HuH-7.5 (cell line): ENCODE measurements around the gene MEIG1.
"Not testable (repeated sequence)": the region's sequence is repeated elsewhere in the genome, so short reads cannot be mapped to it uniquely, and the experiment has no call there.

ENCODE experiments used
- DNase-seq: peaks from one replicate; pipeline ENCODE4 v3.0.0; 2011; ENCODE audit warnings: low spot score

The MEIG1 gene

DNA sequence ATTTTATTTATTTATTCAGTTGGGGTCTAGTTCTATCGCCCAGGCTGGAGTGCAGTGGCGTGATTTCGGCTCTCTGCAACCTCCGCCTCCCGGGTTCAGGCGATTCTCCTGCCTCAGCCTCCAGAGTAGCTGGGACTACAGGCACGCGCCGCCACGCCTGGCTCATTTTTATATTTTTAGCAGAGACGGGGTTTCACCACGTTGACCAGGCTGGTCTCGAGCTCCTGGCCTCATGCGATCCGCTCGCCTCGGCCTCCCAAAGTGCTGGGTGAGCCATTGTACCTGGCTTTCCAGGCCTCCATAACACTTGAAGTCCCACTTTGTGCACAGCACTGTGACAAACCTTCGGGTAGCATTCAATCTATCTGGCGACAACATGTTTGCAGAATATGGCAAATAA lies 4.3 kb upstream of the MEIG1 start:
- DNase-seq: no peak

DNA sequence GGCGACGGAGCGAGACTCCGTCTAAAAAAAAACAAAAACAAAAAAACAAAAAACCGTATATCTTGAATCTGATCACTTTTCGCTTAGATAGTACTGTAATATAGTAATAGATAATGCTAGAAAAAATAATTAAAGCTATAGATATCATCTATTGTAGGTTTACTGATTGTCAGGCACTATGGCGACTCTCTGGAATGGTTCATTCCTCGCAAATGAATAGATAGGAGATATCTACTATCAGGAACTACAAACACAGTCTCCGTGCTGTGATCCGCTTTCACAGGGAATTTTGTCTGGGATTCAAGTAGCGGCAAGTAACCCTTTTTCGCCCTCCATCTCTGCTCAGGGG lies 342 bp upstream of the MEIG1 start:
- no peak for DNase-seq

DNA sequence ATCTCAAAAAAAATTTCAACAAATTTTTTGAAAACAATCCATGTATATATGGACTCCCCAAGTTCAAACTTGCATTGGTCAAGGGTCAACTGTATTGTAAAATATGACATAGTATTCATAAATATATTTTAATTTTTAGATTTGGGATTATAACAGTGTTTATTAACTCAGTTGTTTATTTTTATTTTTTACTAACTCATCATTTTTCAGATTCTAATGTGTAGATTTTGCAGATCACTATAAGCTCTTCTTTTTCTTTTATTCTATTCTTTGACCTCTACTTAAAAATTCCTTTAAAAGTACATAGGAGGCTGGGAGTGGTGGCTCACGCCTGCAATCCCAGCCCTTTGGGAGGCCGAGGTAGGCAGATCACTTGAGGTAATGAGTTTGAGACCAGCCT lies 8.7 kb downstream of the MEIG1 start:
- no peak for DNase-seq

DNA sequence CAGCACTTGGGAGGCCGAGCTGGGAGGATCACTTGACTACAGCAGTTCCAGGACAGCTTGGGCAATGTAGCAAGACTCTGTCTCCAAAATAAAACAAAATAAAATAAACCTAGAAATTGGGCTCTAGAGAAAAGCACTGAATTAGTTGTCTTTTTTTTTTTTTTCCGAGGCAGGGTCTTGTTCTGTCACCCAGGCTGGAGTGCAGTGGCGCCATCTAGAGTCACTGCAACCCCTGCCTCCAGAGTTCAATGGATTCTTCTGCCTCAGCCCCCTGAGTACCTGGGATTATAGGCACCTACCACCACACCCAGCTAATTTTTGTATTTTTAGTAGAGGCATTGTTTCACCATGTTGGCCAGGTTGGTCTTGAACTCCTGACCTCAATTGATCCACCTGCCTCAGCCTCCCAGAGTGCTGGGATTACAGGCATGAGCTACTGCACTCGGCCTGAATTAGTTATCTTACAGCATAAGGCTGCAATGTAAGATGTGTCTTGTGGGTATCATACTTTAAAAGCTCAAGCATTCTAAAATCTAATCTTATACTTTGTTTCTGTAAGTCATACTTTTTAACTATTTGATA lies 12.8 kb downstream of the MEIG1 start:
- DNase-seq: no peak

DNA sequence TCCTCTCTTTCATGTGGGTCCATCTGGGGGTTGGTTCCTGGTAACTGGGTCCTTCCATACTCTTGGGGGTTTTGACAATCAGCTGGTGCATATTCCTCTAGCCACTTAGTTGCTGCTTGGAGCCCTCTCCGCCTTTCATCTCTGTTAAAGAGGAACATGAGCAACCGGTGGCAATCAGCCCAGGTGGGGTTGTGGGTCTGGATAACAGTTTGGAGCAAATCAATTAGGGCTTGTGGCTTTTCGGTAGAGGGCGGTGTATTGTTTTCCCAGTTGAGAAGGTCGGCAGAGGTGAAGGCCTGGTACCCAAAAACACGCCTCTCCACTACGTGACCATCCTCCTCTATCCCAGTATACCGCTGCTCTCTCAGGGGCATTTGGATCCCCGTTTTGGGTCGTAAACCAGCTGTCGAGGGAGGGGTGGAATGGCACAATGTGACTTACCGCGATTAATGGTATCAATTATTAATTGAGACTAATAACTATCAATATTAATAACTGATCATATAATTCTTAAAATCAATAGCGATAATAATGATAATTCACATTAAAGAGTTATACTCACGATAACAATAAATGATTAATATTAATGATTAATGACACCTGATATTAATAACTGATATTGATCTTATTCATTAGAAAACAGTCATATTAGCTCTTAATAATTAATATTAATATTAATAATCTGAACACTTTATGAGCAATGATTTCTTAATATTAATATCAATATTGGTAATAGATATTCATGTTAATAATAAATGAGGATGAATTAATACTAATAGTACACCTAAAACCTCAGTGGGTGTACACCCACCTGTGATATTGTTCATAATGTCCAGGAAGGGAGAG lies 15.2 kb downstream of the MEIG1 start:
- not testable (repeated sequence) for DNase-seq

DNA sequence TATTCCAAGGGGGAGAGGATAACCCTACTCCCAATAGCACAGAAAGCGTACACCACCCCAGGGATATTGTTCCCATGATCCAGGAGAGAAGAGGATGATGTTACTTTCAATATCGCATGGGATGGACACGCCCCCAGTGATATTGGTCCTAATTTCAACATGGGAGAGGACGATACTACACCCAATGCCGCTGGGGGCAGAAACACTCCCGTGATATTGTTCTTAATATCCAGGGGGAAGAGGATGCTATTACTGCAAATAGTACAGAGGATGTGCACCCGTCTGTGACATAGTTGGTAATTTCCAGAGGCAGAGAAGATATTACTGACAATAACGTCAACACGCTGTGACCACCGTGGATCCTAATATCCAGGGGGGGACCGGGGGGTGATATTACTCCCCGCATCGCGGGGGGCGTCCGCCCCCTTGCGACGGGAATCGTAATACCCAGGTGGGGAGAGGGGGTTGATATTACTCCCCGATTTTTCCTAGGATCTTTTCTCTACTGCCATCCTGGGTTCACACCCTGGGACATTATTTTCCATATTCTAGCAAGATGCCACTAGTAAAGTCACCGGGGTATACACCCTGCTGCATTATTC lies 16.6 kb downstream of the MEIG1 start:
- no peak for DNase-seq

DNA sequence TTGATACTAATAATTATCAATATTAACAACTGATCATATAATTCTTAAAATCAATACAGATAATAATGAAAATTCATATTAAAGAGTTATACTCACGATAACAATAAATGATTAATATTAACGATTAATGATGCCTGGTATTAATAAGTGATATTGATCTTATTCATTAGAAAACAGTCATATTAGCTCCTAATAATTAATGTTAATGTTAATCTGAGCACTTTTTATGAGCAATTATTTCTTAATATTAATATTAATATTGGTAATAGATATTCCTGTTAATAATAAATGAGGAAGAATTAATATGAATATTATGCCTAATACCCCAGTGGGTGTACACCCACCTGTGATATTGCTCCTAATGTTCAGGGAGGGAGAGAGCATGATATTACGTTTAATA lies 23.6 kb downstream of the MEIG1 start:
- DNase-seq: no peak

DNA sequence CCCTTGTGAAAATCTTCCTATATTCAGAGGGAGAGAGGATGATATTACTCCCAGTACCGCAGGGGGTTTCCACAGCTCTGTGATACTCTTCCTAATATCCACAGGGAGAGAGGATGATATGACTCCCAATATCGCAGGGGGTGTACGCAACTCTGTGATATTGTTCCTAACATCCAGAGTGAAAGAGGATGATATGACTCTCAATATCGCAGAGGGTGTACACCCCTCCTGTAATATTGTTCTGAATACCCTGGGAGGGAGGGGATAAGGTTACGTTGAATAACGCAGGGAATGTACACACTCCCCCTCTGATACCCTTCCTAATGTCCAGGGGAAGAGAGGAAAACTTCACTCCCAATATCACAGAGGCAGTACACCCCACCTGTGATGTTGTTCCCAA lies 30.4 kb downstream of the MEIG1 start:
- not testable (repeated sequence) for DNase-seq

DNA sequence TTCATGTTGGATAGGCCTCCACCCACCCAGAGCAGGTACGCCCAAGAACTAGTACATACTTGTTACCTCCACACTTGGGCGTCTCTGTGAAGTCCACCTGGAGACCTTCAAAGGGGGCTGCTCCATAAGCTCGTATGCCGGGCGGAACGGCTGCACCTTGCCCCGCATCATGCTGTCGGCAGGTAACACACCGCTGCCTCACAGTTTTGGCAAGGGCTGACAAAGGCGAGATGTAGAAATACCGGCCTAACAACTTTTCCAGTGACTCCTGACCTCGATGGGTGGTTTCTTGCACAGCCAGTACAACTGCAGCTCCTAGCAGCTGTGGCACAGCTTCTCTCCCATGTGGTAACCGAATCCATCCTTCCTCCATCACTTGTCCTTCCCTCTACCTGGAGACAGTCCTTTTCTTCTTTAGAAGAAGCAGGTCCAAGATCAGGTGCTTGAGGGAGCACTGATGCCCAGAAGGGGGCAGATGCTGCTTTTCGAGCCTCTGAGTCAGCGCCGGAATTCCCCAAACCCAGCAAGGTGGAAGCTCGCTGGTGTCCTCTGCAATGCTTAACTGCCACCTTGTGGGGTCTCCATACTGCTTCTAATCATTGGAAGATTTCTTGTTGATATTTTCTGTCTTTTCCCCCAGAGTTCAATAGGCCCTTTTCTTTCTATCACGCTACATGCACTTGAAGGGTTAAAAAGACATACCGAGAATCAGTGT lies 32.0 kb downstream of the MEIG1 start:
- DNase-seq: not testable (repeated sequence)

DNA sequence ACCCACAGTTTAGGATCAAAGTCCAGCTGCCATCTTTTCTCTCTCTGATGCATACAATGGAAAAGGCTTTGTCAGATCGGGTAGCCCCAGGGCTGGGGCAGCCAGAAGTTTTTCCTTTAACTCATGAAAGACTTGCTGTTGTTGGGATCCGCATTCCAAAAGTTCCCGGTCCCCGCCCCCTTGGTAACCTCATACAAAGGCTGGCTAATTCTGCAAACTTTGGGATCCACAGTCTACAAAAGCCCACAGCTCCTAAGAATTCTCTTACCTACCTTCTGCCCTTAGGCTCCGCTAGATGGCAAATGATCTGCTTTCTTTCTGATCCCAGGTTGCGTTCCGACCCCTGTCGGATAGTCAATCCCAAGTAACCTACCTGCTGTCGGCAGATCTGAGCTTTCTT lies 33.1 kb downstream of the MEIG1 start:
- not testable (repeated sequence) for DNase-seq

DNA sequence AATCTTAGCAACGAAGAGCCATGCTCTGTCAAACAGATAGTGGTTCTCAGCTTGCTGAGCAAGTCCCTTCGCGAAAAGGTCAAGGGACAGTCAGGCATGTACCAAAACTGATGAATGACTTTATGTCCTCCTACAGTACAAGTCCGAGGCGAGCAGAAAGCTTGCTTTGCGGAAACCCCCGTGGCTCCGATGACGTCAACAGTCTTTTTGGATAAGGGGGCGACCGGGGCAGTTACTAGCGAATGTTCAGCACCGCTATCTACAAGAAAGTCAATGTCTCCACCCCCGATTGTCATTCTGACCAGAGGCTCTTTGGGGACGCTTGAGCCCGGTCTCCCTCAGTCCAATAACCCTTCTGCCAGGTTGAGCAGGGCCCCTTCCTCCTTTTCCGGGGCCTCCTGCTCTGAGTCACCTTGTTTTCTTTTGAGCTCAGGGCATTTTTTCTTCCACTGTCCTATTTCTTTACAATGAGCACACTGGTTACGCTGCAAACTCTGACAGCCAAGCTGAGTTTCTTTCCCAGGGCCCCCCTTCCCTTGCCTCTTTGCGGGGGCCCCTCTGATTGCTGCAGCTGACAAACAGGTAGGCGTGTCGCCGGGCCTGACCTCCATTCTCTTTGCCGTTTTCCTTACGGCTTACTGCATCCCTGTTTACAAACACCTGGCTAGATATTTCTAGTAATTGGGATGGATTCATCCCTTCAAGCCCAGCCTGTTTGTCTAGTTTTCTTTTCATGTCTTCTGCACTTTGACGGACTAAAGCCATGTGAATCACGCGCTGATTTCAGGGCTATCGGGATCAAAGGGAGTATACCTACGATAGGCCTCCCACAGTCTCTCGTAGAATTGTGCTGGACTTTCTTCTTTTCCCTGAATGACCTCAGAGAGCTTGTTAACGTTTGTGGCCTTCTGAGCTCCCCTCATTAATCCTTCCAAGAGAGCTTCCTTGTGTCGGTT lies 34.6 kb downstream of the MEIG1 start:
- not testable (repeated sequence) for DNase-seq

DNA sequence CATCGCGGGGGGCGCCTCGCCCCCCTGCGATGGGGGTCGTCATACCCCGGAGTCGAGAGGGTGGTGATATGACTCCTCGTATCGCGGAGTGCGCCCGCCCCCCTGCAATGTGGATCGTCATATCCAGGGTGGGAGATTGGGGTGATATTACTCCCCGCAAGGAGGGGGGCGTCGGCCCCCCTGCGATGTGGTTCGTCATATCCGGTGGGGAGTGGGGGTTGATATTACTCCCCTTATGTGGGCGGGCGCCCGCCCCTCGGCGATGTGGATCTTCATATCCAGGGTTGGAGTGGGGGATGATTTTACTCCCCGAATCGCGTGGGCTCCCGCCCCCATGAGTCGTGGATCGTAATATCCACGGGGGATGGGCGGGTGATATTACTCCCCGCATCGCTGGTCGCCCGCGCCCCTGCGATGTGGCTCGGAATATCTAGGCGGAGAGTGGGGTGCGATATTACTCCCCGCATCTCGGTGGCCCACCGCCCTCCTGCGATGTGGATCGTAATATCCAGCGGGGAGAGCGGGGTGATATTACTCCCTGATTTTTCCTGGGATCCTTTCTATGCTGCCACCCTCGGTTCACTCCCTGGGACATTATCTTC lies 36.9 kb downstream of the MEIG1 start:
- DNase-seq: no peak

DNA sequence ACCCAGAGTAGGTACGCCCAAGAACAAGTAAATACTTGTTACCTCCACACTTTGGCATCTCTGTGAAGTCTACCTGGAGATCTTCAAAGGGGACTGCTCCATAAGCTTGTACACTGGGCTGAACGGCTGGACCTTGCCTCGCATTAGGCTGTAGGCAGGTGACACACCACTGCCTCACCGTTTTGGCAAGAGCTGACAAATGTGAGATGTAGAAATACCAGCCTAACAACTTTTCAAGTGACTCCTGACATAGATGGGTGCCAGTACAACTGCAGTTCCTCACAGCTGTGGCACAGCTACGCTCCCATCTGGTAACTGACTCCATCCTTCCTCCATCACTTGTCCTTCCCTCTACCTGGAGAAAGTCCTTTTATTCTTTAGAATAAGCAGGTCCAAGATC lies 54.3 kb downstream of the MEIG1 start:
- DNase-seq: not testable (repeated sequence)

DNA sequence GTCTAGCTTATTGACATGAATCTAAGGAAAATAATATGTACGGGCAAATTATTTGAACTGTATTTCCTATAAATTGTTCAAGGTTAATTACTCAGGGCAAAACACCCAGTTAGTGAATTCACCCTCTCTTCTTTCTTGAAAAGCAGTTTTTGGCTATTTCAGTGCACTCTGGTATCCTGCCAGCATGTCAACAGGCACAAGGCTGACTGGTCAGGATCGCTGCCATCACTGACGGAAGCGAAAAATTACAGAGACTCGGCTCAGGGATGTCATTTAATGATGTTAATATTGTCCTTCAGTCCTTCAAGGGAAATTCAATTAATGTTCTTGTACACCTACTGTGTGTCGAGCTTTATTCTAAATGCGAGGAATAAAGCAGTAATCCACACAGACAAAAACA lies 56.3 kb downstream of the MEIG1 start:
- DNase-seq: no peak

DNA sequence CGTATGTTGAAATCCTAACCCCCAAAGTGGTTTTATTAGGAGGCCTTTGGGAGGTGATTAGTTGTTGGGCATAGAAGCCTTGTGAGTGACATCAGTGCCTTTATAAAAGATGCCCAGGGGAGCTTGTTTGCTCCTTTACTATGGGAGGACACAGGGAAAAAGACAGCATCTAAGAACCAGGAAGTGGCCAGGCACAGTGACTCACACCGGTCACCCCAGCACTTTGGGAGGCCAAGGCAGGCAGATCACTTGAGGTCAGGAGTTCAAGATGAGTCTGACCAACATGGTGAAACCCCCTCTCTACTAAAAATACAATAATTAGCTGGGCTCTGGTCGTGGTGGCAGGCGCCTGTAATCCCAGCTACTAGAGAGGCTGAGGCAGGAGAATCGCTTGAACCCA lies 61.8 kb downstream of the MEIG1 start:
- not testable (repeated sequence) for DNase-seq
